HepG2 (cell line): ENCODE data around the gene SALL4. TPM values are rescaled to one million over a fixed set of nuclear protein-coding genes. Genes with fewer than 3 reads are reported as not detected.

ENCODE experiments used
- ATAC-seq: fragments of 200-7000 bp; cut with Tn5 transposase; 3 replicates; pipeline ENCODE4 v1.9.1; 2020; ENCODE audit warnings: mild to moderate bottlenecking, moderate library complexity
- BruUV-seq: library from RNA; stranded (reverse); fragments of 400-500 nt; replicated peaks from 2 replicates; lab custom pipeline; 2021; lab: Mats Ljungman, UMichigan
- CTCF ChIA-PET: fragments of 300-600 bp; formaldehyde crosslinking; extraction: SDS; loops from one replicate; lab custom pipeline; 2021; ENCODE audit warnings: low total read pairs, inconsistent platforms, low intra/inter-chr PET ratio; lab: Yijun Ruan, JAX
- POLR2A ChIA-PET: fragments of 350-600 bp; sonication (Branson Sonifier 250); formaldehyde crosslinking; loops from one replicate; lab custom pipeline; 2020; ENCODE audit warnings: antibody characterized with exemption, inconsistent platforms; lab: Yijun Ruan, JAX
- DNase-seq: peaks from one replicate; pipeline ENCODE4 v3.0.0-alpha.2; 2015; ENCODE audit warnings: low spot score
- FAIRE-seq: peaks from 3 replicates; lab custom pipeline; 2011; peaks lifted over from hg19 to GRCh38; lab: Jason Lieb, UNC
- H2AFZ ChIP-seq: one replicate; pipeline ENCODE4 v1.6.1; 2011; ENCODE audit warnings: low read length, inconsistent platforms
- H3K27ac ChIP-seq: fragments of 300-600 bp; 3 replicates; pipeline ENCODE4 v1.8.0; 2011; ENCODE audit warnings: mixed run types, mild to moderate bottlenecking, mixed read lengths, low read length, inconsistent platforms; ENCODE audit not compliant: insufficient read depth; ENCODE audit errors: extremely low read length
- H3K27me3 ChIP-seq, 2 experiments: fragments of 200-600 bp in 1 of 2; 2 replicates in 1 of 2; 3 replicates in 1 of 2; pipeline versions ENCODE4 v1.6.0 to v1.8.0; 2011; ENCODE audit warnings: low read length in 2 of 2, mild to moderate bottlenecking in 2 of 2, moderate library complexity in 2 of 2, inconsistent platforms in 1 of 2; ENCODE audit not compliant: insufficient read depth in 2 of 2, control insufficient read depth in 1 of 2
- H3K36me3 ChIP-seq, 2 experiments: fragments of 200-600 bp in 1 of 2; replicated peaks in 1 of 2; 2 replicates in 1 of 2; 3 replicates in 1 of 2; pipeline versions ENCODE4 v1.5.1 to v1.8.0; 2011; ENCODE audit warnings: low read length in 2 of 2, inconsistent platforms in 1 of 2; ENCODE audit not compliant: insufficient read depth in 2 of 2, control insufficient read depth in 1 of 2
- H3K4me1 ChIP-seq: 2 replicates; pipeline ENCODE4 v1.5.1; 2012; ENCODE audit warnings: low read length, inconsistent platforms; ENCODE audit not compliant: insufficient read depth
- H3K4me2 ChIP-seq: 2 replicates; pipeline ENCODE4 v1.6.0; 2011; ENCODE audit warnings: low read depth, low read length, inconsistent platforms
- H3K4me3 ChIP-seq, 3 experiments: fragments of 200-600 bp in 1 of 3; sonication (generic), shearing (Covaris generic) in 1 of 3; replicated peaks in 1 of 3; 2 replicates each; pipeline ENCODE4 v1.5.1; 2011 to 2016; ENCODE audit warnings: low read length in 3 of 3, inconsistent platforms in 2 of 3, low read depth in 2 of 3, mild to moderate bottlenecking in 2 of 3, control low read depth in 1 of 3, mixed read lengths in 1 of 3; ENCODE audit not compliant: insufficient read depth in 1 of 3
- H3K79me2 ChIP-seq: one replicate; pipeline ENCODE4 v1.6.1; 2011; ENCODE audit warnings: low read length, inconsistent platforms; ENCODE audit not compliant: insufficient read depth
- H3K9ac ChIP-seq: 2 replicates; pipeline ENCODE4 v1.6.0; 2011; ENCODE audit warnings: mild to moderate bottlenecking, low read depth, low read length, inconsistent platforms; ENCODE audit not compliant: insufficient read depth
- H3K9me3 ChIP-seq: 2 replicates; pipeline ENCODE4 v1.5.1; 2012; ENCODE audit warnings: mild to moderate bottlenecking, low read length
- H4K20me1 ChIP-seq: 2 replicates; pipeline ENCODE4 v1.6.0; 2011; ENCODE audit warnings: inconsistent platforms, mild to moderate bottlenecking, low read length, moderate library complexity; ENCODE audit not compliant: insufficient read depth
- ARID2 ChIP-seq: sonication (generic); formaldehyde crosslinking; IDR thresholded peaks from 2 replicates; pipeline ENCODE4 v1.8.1; 2022; ENCODE audit warnings: mild to moderate bottlenecking, missing genetic modification reagents, borderline replicate concordance
- ATM ChIP-seq: fragments of 450-650 bp; IDR thresholded peaks from 2 replicates; pipeline ENCODE4 v1.7.1; 2017; ENCODE audit warnings: mild to moderate bottlenecking, borderline replicate concordance
- CCDC6 ChIP-seq: sonication (generic); formaldehyde crosslinking; IDR thresholded peaks from 2 replicates; pipeline ENCODE4 v1.8.1; 2022; ENCODE audit warnings: mild to moderate bottlenecking, missing genetic modification reagents, moderate library complexity
- CREB1 ChIP-seq, 2 experiments: fragments of 450-650 bp in 1 of 2; IDR thresholded peaks; 2 replicates each; pipeline ENCODE4 v1.6.1; 2016 to 2017; ENCODE audit warnings: control low read depth in 1 of 2, mild to moderate bottlenecking in 1 of 2, missing compliant biosample characterization in 1 of 2, missing genetic modification characterization in 1 of 2
- HNRNPK ChIP-seq: fragments of 200-400 bp; formaldehyde crosslinking; IDR thresholded peaks from 2 replicates; pipeline ENCODE4 v1.6.1; 2018; ENCODE audit warnings: low read length, low read depth, moderate library complexity, mild to moderate bottlenecking; ENCODE audit not compliant: poor library complexity, severe bottlenecking
- HOXD1 ChIP-seq: sonication (generic); formaldehyde crosslinking; IDR thresholded peaks from 2 replicates; pipeline ENCODE4 v1.5.0; 2020; ENCODE audit warnings: missing genetic modification reagents
- IKZF1 ChIP-seq: fragments of 450-650 bp; IDR thresholded peaks from 2 replicates; pipeline ENCODE4 v1.7.1; 2016
- NR2C2 ChIP-seq: sonication (generic); formaldehyde crosslinking; IDR thresholded peaks from 2 replicates; pipeline ENCODE4 v1.4.0; 2020; ENCODE audit warnings: missing genetic modification reagents, mild to moderate bottlenecking, moderate library complexity, borderline replicate concordance
- POGZ ChIP-seq: sonication (generic); formaldehyde crosslinking; IDR thresholded peaks from 2 replicates; pipeline ENCODE4 v1.4.0; 2020; ENCODE audit warnings: mild to moderate bottlenecking, missing genetic modification reagents
- RARA ChIP-seq: IDR thresholded peaks from 2 replicates; pipeline ENCODE4 v1.6.1; 2016; ENCODE audit warnings: missing genetic modification reagents, missing compliant biosample characterization
- WIZ ChIP-seq: sonication (generic); formaldehyde crosslinking; IDR thresholded peaks from 2 replicates; pipeline ENCODE4 v1.5.1; 2020; ENCODE audit warnings: mild to moderate bottlenecking, missing genetic modification reagents
- ZBTB42 ChIP-seq: sonication (generic); formaldehyde crosslinking; IDR thresholded peaks from 2 replicates; pipeline ENCODE4 v1.5.0; 2020; ENCODE audit warnings: mild to moderate bottlenecking, missing genetic modification reagents
- ZFP90 ChIP-seq: sonication (generic); formaldehyde crosslinking; IDR thresholded peaks from 2 replicates; pipeline ENCODE4 v1.8.0; 2022; ENCODE audit warnings: missing genetic modification reagents, mild to moderate bottlenecking, inconsistent platforms, borderline replicate concordance
- ZNF17 ChIP-seq: sonication (generic); formaldehyde crosslinking; IDR thresholded peaks from 2 replicates; pipeline ENCODE4 v1.5.0; 2020; ENCODE audit warnings: mild to moderate bottlenecking, missing genetic modification reagents
- ZNF558 ChIP-seq: sonication (generic); formaldehyde crosslinking; IDR thresholded peaks from 2 replicates; pipeline ENCODE4 v1.9.0; 2022; ENCODE audit warnings: mild to moderate bottlenecking, missing genetic modification reagents, borderline replicate concordance
- WGBS: methylation state at CpG from one replicate; pipeline ENCODE4 v1.1.6; 2017; ENCODE audit warnings: low lambda C conversion rate; 5-methylcytosine and 5-hydroxymethylcytosine counted together
- in situ Hi-C: cut with HindIII; loops from 2 replicates; pipeline ENCODE4 v1.10.0; 2017; ENCODE audit warnings: low pct_unique_long_range_greater_than_20kb; ENCODE audit not compliant: extremely low pct_ligation_motif_present
- intact Hi-C: fragments of 100-400 bp; cut with micrococcal nuclease; formaldehyde crosslinking; loops from one replicate; pipeline ENCODE4 v1.10.0; 2022; ENCODE audit not compliant: unreplicated experiment
- polyA plus RNA-seq, 8 experiments: library from polyadenylated mRNA; depleted of rRNA in 3 of 8; stranded (reverse) in 7 of 8; unstranded in 1 of 8; fragments of >200 nt; fragmentation: Illumina TruSeq in 4 of 8; extraction: Trizol in 4 of 8; gene quantifications; 2 replicates each; pipeline versions ENCODE4 v1.2.1 to v1.2.3, GENCODE V29; 2011 to 2016; ENCODE audit warnings: low read depth in 4 of 8, missing spikeins in 1 of 8, mixed read lengths in 1 of 8; ENCODE audit not compliant: insufficient read depth in 1 of 8
- total RNA-seq, 5 experiments: library from RNA; depleted of rRNA; stranded (reverse); fragments of >200 nt; fragmentation: Illumina TruSeq; extraction: Trizol; gene quantifications; 2 replicates each; pipeline ENCODE4 v1.2.3, GENCODE V29; 2016; ENCODE audit warnings: low read depth in 1 of 5
- TF ChIP-seq, protein P1 (sequence below): sonication (generic); formaldehyde crosslinking; IDR thresholded peaks from 2 replicates; pipeline ENCODE4 v1.5.0; 2020; ENCODE audit warnings: missing genetic modification reagents
- TF ChIP-seq, protein P2 (sequence below): fragments of 450-650 bp; IDR thresholded peaks from 2 replicates; pipeline ENCODE4 v1.6.1; 2017; ENCODE audit warnings: mild to moderate bottlenecking

SALL4 gene
- total and polyA plus RNA-seq, 2 of the 13 experiments (the other 11 are each of a cell fraction or from before 2014, with no cell fraction given) = 0.33 to 1.8 TPM

DNA sequence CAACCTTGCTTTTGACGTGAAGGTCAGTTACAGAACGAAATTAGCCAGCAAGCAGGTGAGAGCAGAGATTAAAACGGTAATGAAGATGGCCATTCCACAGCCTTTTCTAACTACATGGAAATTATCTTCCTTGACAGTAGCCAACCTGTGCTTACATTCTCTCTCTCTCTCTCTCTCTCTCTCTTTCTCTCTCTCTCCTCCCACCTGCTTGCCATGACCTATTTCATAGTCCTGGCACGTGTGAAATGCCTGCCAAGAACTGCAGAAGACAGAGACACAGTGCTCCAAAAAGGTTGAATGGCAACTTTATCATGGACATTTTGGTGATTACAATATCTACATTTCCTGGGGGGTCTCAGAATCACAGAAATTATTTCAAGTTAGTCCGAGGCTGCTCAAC is 38.5 kb upstream of the SALL4 start:
- POLR2A ChIA-PET = no interaction called here
- CTCF ChIA-PET = no interaction called here
- no peak for FAIRE-seq
- Histone ChIP-seq H3K4me1 (no peaks in the 10 kb centered on the region), H3K4me3 (no peak overlapping the region), H3K9ac (no peak overlapping the region), H3K27me3 (no peaks in the 10 kb centered on the region; a peak in 1 of 5 replicates), H3K4me2 (no peak overlapping the region), H3K27ac (no peak overlapping the region), H4K20me1 (no peaks in the 10 kb centered on the region), H3K36me3 (no peaks in the 10 kb centered on the region), H3K79me2 (no peaks in the 10 kb centered on the region), H3K9me3 (no peaks in the 10 kb centered on the region), H2AFZ (no peak overlapping the region)
- intact Hi-C loops = no loop called here
- no peak for ATAC-seq
- 31% methylated on average over 5 of the region's 5 CpGs for WGBS
- in situ Hi-C loops = no loop called here
- no peak for TF ChIP-seq POGZ (CRISPR knock-in tag)
- TF ChIP-seq, protein P1, sequence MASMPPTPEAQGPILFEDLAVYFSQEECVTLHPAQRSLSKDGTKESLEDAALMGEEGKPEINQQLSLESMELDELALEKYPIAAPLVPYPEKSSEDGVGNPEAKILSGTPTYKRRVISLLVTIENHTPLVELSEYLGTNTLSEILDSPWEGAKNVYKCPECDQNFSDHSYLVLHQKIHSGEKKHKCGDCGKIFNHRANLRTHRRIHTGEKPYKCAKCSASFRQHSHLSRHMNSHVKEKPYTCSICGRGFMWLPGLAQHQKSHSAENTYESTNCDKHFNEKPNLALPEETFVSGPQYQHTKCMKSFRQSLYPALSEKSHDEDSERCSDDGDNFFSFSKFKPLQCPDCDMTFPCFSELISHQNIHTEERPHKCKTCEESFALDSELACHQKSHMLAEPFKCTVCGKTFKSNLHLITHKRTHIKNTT = no peak
- no peak for TF ChIP-seq CCDC6 (CRISPR knock-in tag)
- no peak for TF ChIP-seq HNRNPK
- no peak for DNase-seq
- no TSS peak for BruUV-seq

DNA sequence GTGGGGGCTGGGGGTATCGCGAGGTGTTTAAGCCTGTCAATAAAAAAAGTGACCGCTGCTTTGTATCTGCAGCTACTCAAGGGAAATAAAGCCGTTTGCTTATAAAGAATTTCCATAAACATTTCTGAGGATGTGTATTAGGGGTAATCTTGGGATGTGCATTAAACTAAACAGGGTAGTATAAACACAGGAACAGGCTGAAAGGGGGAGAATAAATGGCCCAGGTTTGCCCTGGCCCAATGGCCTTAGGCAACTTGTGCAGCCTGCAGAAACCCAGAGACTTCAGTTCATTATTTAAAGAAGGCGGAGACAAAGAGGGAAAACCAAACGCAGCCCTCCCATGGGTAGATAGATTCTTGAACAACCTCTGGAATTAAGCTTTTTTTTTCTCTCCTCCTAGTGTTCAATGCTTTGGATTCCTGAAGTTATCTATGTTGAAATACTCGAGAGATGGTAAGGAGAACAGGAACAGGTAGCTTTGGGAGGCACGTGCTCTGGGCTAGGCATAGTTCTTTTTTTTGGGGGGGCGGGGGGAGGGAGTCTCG is 35.6 kb upstream of the SALL4 start:
- FAIRE-seq (no peak), DNase-seq (no peak), ATAC-seq (no peak)
- ChIA-PET POLR2A (no interaction called here), CTCF (no interaction called here)
- H3K4me3 ChIP-seq = no peak overlapping the region
- H3K36me3 ChIP-seq = no peaks in the 10 kb centered on the region
- no peaks in the 10 kb centered on the region for H3K79me2 ChIP-seq
- no TSS peak for BruUV-seq
- no peaks in the 10 kb centered on the region for H3K9me3 ChIP-seq
- H3K4me1 ChIP-seq = no peaks in the 10 kb centered on the region
- no peak overlapping the region for H3K27ac ChIP-seq
- 49% methylated on average over 10 of the region's 10 CpGs for WGBS
- intact Hi-C loops = no loop called here
- H3K9ac ChIP-seq = no peak overlapping the region
- in situ Hi-C loops = no loop called here
- no peaks in the 10 kb centered on the region for H4K20me1 ChIP-seq
- H3K27me3 ChIP-seq = no peaks in the 10 kb centered on the region; a peak in 1 of 5 replicates
- H3K4me2 ChIP-seq = no peak overlapping the region
- no peak overlapping the region for H2AFZ ChIP-seq
- TF ChIP-seq ZNF17 (no peak), ATM (no peak), ARID2 (CRISPR knock-in tag) (no peak), IKZF1 (no peak), RARA (CRISPR knock-in tag) (no peak), WIZ (CRISPR knock-in tag) (no peak), ZBTB42 (CRISPR knock-in tag) (no peak), CREB1 (IDR thresholded peaks at IDR 0.05) (no peak), CREB1 (CRISPR knock-in tag; IDR thresholded peaks at IDR 0.05) (no peak), HOXD1 (CRISPR knock-in tag) (no peak), ZNF558 (CRISPR knock-in tag) (no peak), NR2C2 (CRISPR knock-in tag) (no peak), ZFP90 (CRISPR knock-in tag) (no peak)
- TF ChIP-seq, protein P2, sequence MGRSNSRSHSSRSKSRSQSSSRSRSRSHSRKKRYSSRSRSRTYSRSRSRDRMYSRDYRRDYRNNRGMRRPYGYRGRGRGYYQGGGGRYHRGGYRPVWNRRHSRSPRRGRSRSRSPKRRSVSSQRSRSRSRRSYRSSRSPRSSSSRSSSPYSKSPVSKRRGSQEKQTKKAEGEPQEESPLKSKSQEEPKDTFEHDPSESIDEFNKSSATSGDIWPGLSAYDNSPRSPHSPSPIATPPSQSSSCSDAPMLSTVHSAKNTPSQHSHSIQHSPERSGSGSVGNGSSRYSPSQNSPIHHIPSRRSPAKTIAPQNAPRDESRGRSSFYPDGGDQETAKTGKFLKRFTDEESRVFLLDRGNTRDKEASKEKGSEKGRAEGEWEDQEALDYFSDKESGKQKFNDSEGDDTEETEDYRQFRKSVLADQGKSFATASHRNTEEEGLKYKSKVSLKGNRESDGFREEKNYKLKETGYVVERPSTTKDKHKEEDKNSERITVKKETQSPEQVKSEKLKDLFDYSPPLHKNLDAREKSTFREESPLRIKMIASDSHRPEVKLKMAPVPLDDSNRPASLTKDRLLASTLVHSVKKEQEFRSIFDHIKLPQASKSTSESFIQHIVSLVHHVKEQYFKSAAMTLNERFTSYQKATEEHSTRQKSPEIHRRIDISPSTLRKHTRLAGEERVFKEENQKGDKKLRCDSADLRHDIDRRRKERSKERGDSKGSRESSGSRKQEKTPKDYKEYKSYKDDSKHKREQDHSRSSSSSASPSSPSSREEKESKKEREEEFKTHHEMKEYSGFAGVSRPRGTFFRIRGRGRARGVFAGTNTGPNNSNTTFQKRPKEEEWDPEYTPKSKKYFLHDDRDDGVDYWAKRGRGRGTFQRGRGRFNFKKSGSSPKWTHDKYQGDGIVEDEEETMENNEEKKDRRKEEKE = no peak
